HEK293T (cell line): ENCODE measurements around the gene ARHGAP21.

Experiments used
- ELF4 ChIP-seq: fragments of 450-650 bp; IDR thresholded peaks from 2 replicates; pipeline ENCODE4 v1.6.1; 2017; ENCODE audit warnings: antibody characterized with exemption
- FOXM1 ChIP-seq: fragments of 450-650 bp; IDR thresholded peaks from 2 replicates; pipeline ENCODE4 v1.6.1; 2017; ENCODE audit warnings: mild to moderate bottlenecking, borderline replicate concordance
- HDGF ChIP-seq: fragments of 450-650 bp; IDR thresholded peaks from 2 replicates; pipeline ENCODE4 v1.6.1; 2017; ENCODE audit warnings: antibody characterized with exemption, borderline replicate concordance

DNA sequence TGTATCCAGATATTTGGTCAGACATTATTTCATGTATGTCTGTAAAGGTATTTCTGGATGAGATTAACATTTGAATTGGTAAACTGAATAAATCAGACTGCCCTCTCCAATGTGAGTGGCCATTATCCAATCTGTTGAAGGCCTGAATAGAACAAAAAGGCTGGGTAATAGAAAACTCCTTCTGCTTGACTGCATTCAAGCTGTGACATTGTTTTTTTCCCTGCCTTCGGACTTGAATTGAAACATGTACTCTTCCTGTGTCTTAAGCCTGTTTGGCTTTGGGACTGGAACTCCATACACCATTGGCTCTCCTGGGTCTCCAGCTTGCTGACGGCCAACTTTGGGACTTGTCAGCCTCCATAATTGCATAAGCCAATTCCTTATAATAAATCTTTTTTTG, 36.0 kb upstream of the ARHGAP21 start:
- no peak for TF ChIP-seq ELF4
- no peak for TF ChIP-seq FOXM1
- no peak for TF ChIP-seq HDGF
